Astrocyte (in vitro differentiated cells and primary cell): ENCODE data around the gene NAA15. TPM values are rescaled to one million over a fixed set of nuclear protein-coding genes. Genes with fewer than 3 reads are reported as not detected.

Experiments used
- DNase-seq: peaks from one replicate; pipeline ENCODE4 v3.0.0-alpha.2; 2010; ENCODE audit warnings: low read depth
- FAIRE-seq: peaks from 2 replicates; lab custom pipeline; 2011; peaks lifted over from hg19 to GRCh38; lab: Jason Lieb, UNC
- H2AFZ ChIP-seq: 2 replicates; pipeline ENCODE4 v1.6.0; 2012; ENCODE audit warnings: low read depth, low read length, inconsistent platforms
- H3K27ac ChIP-seq: 2 replicates; pipeline ENCODE4 v1.5.1; 2011; ENCODE audit warnings: low read depth, low read length, inconsistent platforms
- H3K27me3 ChIP-seq: 2 replicates; pipeline ENCODE4 v1.6.0; 2011; ENCODE audit warnings: low read length, inconsistent platforms; ENCODE audit not compliant: insufficient read depth
- H3K36me3 ChIP-seq: 2 replicates; pipeline ENCODE4 v1.5.1; 2011; ENCODE audit warnings: low read length, inconsistent platforms; ENCODE audit not compliant: insufficient read depth
- H3K4me1 ChIP-seq: 2 replicates; pipeline ENCODE4 v1.5.1; 2011; ENCODE audit warnings: low read length, inconsistent platforms; ENCODE audit not compliant: insufficient read depth
- H3K4me2 ChIP-seq: 2 replicates; pipeline ENCODE4 v1.6.0; 2012; ENCODE audit warnings: low read length, inconsistent platforms
- H3K4me3 ChIP-seq: 2 replicates; pipeline ENCODE4 v1.5.1; 2011; ENCODE audit warnings: low read depth, mild to moderate bottlenecking, low read length, inconsistent platforms; ENCODE audit not compliant: insufficient read depth
- H3K79me2 ChIP-seq: 2 replicates; pipeline ENCODE4 v1.6.0; 2012; ENCODE audit warnings: mild to moderate bottlenecking, low read length, inconsistent platforms; ENCODE audit not compliant: insufficient read depth
- H3K9ac ChIP-seq: 2 replicates; pipeline ENCODE4 v1.6.0; 2012; ENCODE audit warnings: mild to moderate bottlenecking, low read length, inconsistent platforms
- H3K9me3 ChIP-seq: 2 replicates; pipeline ENCODE4 v1.5.1; 2012; ENCODE audit warnings: low read depth, mild to moderate bottlenecking, low read length, inconsistent platforms; ENCODE audit not compliant: insufficient read depth
- H4K20me1 ChIP-seq: 2 replicates; pipeline ENCODE4 v1.6.0; 2012; ENCODE audit warnings: low read length, inconsistent platforms; ENCODE audit not compliant: insufficient read depth
- H3K27ac Mint-ChIP-seq: one replicate; pipeline ENCODE4 v1.8.0; 2021; ENCODE audit warnings: mild to moderate bottlenecking, mixed read lengths; ENCODE audit not compliant: unreplicated experiment
- H3K27me3 Mint-ChIP-seq: one replicate; pipeline ENCODE4 v1.8.0; 2021; ENCODE audit warnings: low read depth, mixed read lengths; ENCODE audit not compliant: unreplicated experiment
- H3K36me3 Mint-ChIP-seq: one replicate; pipeline ENCODE4 v1.8.0; 2021; ENCODE audit warnings: low read depth, mixed read lengths; ENCODE audit not compliant: unreplicated experiment
- H3K4me1 Mint-ChIP-seq: one replicate; pipeline ENCODE4 v1.8.0; 2021; ENCODE audit warnings: low read depth, mixed read lengths; ENCODE audit not compliant: unreplicated experiment
- H3K4me3 Mint-ChIP-seq: one replicate; pipeline ENCODE4 v1.8.0; 2021; ENCODE audit warnings: mild to moderate bottlenecking, moderate library complexity, mixed read lengths; ENCODE audit not compliant: unreplicated experiment
- H3K9me3 Mint-ChIP-seq: one replicate; pipeline ENCODE4 v1.8.0; 2021; ENCODE audit warnings: mild to moderate bottlenecking, mixed read lengths; ENCODE audit not compliant: unreplicated experiment
- EZH2 ChIP-seq: IDR thresholded peaks from 2 replicates; pipeline ENCODE4 v1.6.1; 2012; ENCODE audit warnings: mild to moderate bottlenecking, low read length, inconsistent platforms; ENCODE audit not compliant: insufficient read depth
- total RNA-seq: library from RNA; stranded (reverse); gene quantifications from 2 replicates; pipeline ENCODE4 v1.2.1, GENCODE V29; 2021
- TF ChIP-seq, protein P1 (sequence below): IDR thresholded peaks from 2 replicates; pipeline ENCODE4 v1.5.1; 2011; ENCODE audit warnings: low read depth, mild to moderate bottlenecking, inconsistent platforms, low read length, moderate library complexity; ENCODE audit not compliant: insufficient read depth

NAA15 gene
- total RNA-seq, 1 donor from 2014 or later = 64.5 TPM

DNA sequence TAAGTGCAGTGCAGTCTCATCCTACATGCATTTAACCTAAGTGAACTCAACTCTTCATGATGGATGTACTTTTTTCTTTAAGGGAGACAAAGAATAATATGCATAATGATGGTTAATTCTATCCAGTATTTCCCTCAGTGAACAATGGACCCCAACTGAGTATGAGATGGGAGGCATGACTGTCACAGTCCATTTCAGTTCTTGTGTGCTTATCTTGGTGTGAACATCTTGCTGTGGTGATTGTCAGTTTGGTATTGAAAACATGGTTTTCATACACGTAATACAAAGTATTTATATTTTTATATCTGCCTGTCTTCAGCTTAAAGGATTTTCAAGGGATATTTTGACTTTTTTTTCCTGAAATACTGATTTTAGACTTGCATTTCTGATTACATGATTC is 72.9 kb downstream of the NAA15 start:
- no peak overlapping the region for H3K4me3 ChIP-seq
- no peak overlapping the region for H3K4me3 Mint-ChIP-seq
- peaks cover 8% of the 10 kb centered on the region for H3K36me3 Mint-ChIP-seq
- DNase-seq (no peak), FAIRE-seq (no peak)
- no peak overlapping the region for H3K27ac ChIP-seq
- H3K4me1 ChIP-seq = no peaks in the 10 kb centered on the region
- H3K27me3 ChIP-seq = no peaks in the 10 kb centered on the region
- no peak overlapping the region for H2AFZ ChIP-seq
- H3K9me3 Mint-ChIP-seq = no peaks in the 10 kb centered on the region
- H3K79me2 ChIP-seq = peaks cover 10% of the 10 kb centered on the region
- peaks cover 18% of the 10 kb centered on the region for H4K20me1 ChIP-seq
- no peaks in the 10 kb centered on the region for H3K27me3 Mint-ChIP-seq
- no peak overlapping the region for H3K27ac Mint-ChIP-seq
- no peak overlapping the region for H3K9ac ChIP-seq
- no peaks in the 10 kb centered on the region for H3K4me1 Mint-ChIP-seq
- H3K9me3 ChIP-seq = no peaks in the 10 kb centered on the region
- TF ChIP-seq, protein P1, sequence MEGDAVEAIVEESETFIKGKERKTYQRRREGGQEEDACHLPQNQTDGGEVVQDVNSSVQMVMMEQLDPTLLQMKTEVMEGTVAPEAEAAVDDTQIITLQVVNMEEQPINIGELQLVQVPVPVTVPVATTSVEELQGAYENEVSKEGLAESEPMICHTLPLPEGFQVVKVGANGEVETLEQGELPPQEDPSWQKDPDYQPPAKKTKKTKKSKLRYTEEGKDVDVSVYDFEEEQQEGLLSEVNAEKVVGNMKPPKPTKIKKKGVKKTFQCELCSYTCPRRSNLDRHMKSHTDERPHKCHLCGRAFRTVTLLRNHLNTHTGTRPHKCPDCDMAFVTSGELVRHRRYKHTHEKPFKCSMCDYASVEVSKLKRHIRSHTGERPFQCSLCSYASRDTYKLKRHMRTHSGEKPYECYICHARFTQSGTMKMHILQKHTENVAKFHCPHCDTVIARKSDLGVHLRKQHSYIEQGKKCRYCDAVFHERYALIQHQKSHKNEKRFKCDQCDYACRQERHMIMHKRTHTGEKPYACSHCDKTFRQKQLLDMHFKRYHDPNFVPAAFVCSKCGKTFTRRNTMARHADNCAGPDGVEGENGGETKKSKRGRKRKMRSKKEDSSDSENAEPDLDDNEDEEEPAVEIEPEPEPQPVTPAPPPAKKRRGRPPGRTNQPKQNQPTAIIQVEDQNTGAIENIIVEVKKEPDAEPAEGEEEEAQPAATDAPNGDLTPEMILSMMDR = no peak
- no peak for TF ChIP-seq EZH2
- no peak overlapping the region for H3K4me2 ChIP-seq
- H3K36me3 ChIP-seq = peaks cover 33% of the 10 kb centered on the region

DNA sequence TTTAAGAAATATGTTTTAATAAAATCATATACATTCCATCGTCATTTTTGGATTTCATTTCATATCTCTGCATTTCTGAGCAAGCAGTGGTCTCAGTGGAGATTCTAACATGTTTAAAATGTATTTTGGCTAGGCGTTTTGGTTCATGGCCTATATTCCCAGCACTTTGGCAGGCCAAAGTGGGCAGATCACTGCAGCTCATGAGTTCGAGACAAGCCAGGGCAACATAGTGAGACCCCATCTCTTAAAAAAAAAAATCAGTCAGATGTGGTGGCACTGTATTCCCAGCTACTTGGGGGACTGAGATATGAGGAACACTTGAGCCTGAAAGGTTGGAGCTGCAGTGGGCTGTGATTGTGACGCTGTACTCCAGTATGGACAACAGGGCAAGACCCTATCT is 85.1 kb downstream of the NAA15 start:
- TF ChIP-seq, protein P1 = no peak
- TF ChIP-seq EZH2 = no peak
- Mint-ChIP-seq H3K27ac (no peak overlapping the region), H3K9me3 (no peaks in the 10 kb centered on the region), H3K27me3 (no peaks in the 10 kb centered on the region), H3K36me3 (peaks cover 5% of the 10 kb centered on the region), H3K4me3 (no peak overlapping the region), H3K4me1 (no peaks in the 10 kb centered on the region)
- no peaks in the 10 kb centered on the region for H3K79me2 ChIP-seq
- FAIRE-seq (no peak), DNase-seq (no peak)
- H3K4me2 ChIP-seq = no peak overlapping the region
- no peak overlapping the region for H3K27ac ChIP-seq
- peaks cover 19% of the 10 kb centered on the region for H3K36me3 ChIP-seq
- H3K9me3 ChIP-seq = no peaks in the 10 kb centered on the region
- no peaks in the 10 kb centered on the region for H3K4me1 ChIP-seq
- H3K9ac ChIP-seq = no peak overlapping the region
- no peak overlapping the region for H2AFZ ChIP-seq
- H3K27me3 ChIP-seq = no peaks in the 10 kb centered on the region
- H3K4me3 ChIP-seq = no peak overlapping the region
- no peaks in the 10 kb centered on the region for H4K20me1 ChIP-seq

DNA sequence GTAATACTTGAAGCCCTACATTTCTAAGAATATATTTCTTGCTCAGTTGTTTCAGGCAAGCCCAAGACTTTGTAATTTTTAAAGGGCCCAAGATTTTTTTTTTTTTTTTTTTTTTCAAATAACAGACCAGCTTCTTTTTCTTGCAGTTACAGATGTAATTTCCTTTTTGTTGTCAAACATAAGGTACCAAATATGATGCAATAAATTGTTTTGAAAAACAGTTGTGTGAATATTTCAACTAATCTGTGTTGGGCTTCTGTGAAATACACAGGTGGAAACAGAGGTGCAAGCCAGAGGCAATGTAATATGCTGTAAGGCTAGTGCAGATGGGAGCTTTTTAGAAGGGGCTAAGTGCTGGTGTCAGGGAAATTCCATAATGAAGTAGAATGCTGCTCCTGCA is 87.8 kb downstream of the NAA15 start:
- no peak for TF ChIP-seq EZH2
- TF ChIP-seq, protein P1 = no peak
- H3K9me3 ChIP-seq = no peaks in the 10 kb centered on the region
- peaks cover 1% of the 10 kb centered on the region for H3K4me1 Mint-ChIP-seq
- no peaks in the 10 kb centered on the region for H3K27me3 Mint-ChIP-seq
- no peak overlapping the region for H3K4me3 ChIP-seq
- H3K79me2 ChIP-seq = no peaks in the 10 kb centered on the region
- no peaks in the 10 kb centered on the region for H3K27me3 ChIP-seq
- no peak overlapping the region for H3K4me2 ChIP-seq
- no peak overlapping the region for H3K9ac ChIP-seq
- no peak overlapping the region for H2AFZ ChIP-seq
- H3K27ac ChIP-seq = no peak overlapping the region
- H3K36me3 ChIP-seq = peaks cover 22% of the 10 kb centered on the region
- H3K36me3 Mint-ChIP-seq = peaks cover 5% of the 10 kb centered on the region
- FAIRE-seq = no peak
- H3K4me1 ChIP-seq = no peaks in the 10 kb centered on the region
- H3K9me3 Mint-ChIP-seq = no peaks in the 10 kb centered on the region
- H3K4me3 Mint-ChIP-seq = no peak overlapping the region
- no peak overlapping the region for H3K27ac Mint-ChIP-seq
- no peak for DNase-seq
- no peaks in the 10 kb centered on the region for H4K20me1 ChIP-seq
